Transverse colon (tissue), 3 donors: ENCODE data around the gene UBE2Q1.
A peak's percentile ranks its signal among the peaks of the same experiment; 100 is the strongest.

Source experiments
- CTCF ChIP-seq, 5 experiments: fragments of 200-600 bp in 3 of 5; fragments of 450-650 bp in 2 of 5; sonication (generic) in 3 of 5; IDR thresholded peaks; 1 replicate in 2 of 5; 2 replicates in 3 of 5; pipeline ENCODE4 v1.5.1; 2016 to 2017; ENCODE audit warnings: antibody characterized with exemption in 5 of 5, inconsistent platforms in 3 of 5, mild to moderate bottlenecking in 2 of 5, moderate library complexity in 1 of 5
- EP300 ChIP-seq: sonication (generic); formaldehyde crosslinking; IDR thresholded peaks from one replicate; pipeline ENCODE4 v1.6.1; 2017; ENCODE audit warnings: antibody characterized with exemption, low read depth

GRCh38 chr1:154559466-154560044 lies 1.1 kb upstream of the UBE2Q1 start:
- no peak for TF ChIP-seq EP300
- TF ChIP-seq CTCF (IDR thresholded peaks at IDR 0.05): peak; percentile 89 to 98 (median 92)
